ACC112 (cell line): ENCODE results near the gene PPP1R36.
"Not testable (repeated sequence)": the region's sequence is repeated elsewhere in the genome, so short reads cannot be mapped to it uniquely, and the experiment has no call there.

Source experiments
- H2AFZ ChIP-seq: fragments of 200-600 bp; sonication (generic); one replicate; pipeline ENCODE4 v1.6.0; 2017; ENCODE audit warnings: antibody characterized with exemption, low read length; ENCODE audit not compliant: unreplicated experiment
- H3K27ac ChIP-seq: fragments of 200-600 bp; sonication (generic); 2 replicates; pipeline ENCODE4 v1.5.1; 2014; ENCODE audit warnings: low read depth, mild to moderate bottlenecking, antibody characterized with exemption, low read length, moderate library complexity
- H3K27me3 ChIP-seq: fragments of 200-600 bp; sonication (generic); 2 replicates; pipeline ENCODE4 v1.6.1; 2014; ENCODE audit warnings: mild to moderate bottlenecking, antibody characterized with exemption, low read length, moderate library complexity, mixed read lengths; ENCODE audit not compliant: insufficient read depth
- H3K36me3 ChIP-seq: fragments of 200-600 bp; sonication (generic); 2 replicates; pipeline ENCODE4 v1.6.1; 2016; ENCODE audit warnings: mild to moderate bottlenecking, antibody characterized with exemption, low read length, moderate library complexity, mixed read lengths; ENCODE audit not compliant: insufficient read depth
- H3K4me1 ChIP-seq: fragments of 200-600 bp; sonication (generic); one replicate; pipeline ENCODE4 v1.6.1; 2016; ENCODE audit warnings: low read length, mixed read lengths; ENCODE audit not compliant: insufficient read depth, unreplicated experiment, control insufficient read depth
- H3K4me3 ChIP-seq: fragments of 200-600 bp; sonication (generic); 2 replicates; pipeline ENCODE4 v1.5.1; 2014; ENCODE audit warnings: mild to moderate bottlenecking, low read depth, low read length
- H3K79me2 ChIP-seq: fragments of 200-600 bp; sonication (generic); one replicate; pipeline ENCODE4 v1.6.0; 2016; ENCODE audit warnings: low read length; ENCODE audit not compliant: control insufficient read depth, unreplicated experiment, insufficient read depth

Gene PPP1R36

GRCh38 chr14:64549016-64549415 lies 745 bp upstream of the PPP1R36 start:
- peaks cover 36% of the 10 kb centered on the region for H3K27me3 ChIP-seq
- no peak overlapping the region for H3K27ac ChIP-seq
- H3K79me2 ChIP-seq = no peaks in the 10 kb centered on the region
- no peaks in the 10 kb centered on the region for H3K36me3 ChIP-seq
- no peak overlapping the region for H3K4me3 ChIP-seq
- no peaks in the 10 kb centered on the region for H3K4me1 ChIP-seq
- no peak overlapping the region for H2AFZ ChIP-seq

GRCh38 chr14:64550621-64551333 lies 1.0 kb downstream of the PPP1R36 start:
- H3K27me3 ChIP-seq = peaks cover 36% of the 10 kb centered on the region
- no peak overlapping the region for H3K27ac ChIP-seq
- no peaks in the 10 kb centered on the region for H3K4me1 ChIP-seq
- no peaks in the 10 kb centered on the region for H3K36me3 ChIP-seq
- no peaks in the 10 kb centered on the region for H3K79me2 ChIP-seq
- no peak overlapping the region for H3K4me3 ChIP-seq
- H2AFZ ChIP-seq = no peak overlapping the region

GRCh38 chr14:64554556-64554955 lies 4.8 kb downstream of the PPP1R36 start:
- H2AFZ ChIP-seq = no peak overlapping the region

DNA sequence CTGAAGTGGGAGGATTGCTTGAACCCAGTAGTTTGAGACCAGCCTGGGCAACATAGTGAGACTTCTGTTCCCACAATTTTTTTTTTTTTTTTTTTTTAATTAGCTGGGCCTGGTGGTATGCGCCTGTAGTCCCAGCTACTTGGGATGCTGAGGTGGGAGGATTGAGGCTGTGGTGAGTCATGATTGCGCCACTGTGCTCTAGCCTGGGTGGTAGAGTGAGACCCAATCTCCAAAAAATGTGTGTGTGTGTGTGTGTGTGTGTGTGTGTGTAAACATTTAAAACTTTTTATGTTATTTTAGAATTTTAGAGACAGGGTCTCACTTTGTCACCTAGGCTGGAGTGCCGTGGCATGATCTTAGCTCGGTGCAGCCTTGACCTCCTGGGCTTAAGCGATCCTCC lies 6.8 kb downstream of the PPP1R36 start:
- Histone ChIP-seq H3K79me2 (no peaks in the 10 kb centered on the region), H3K27me3 (peaks cover 4% of the 10 kb centered on the region), H3K4me3 (no peak overlapping the region), H3K4me1 (no peaks in the 10 kb centered on the region), H2AFZ (no peak overlapping the region), H3K27ac (no peak overlapping the region), H3K36me3 (no peaks in the 10 kb centered on the region)

More at GRCh38 chr14:64554556-64554955, 4.8 kb downstream of the PPP1R36 start:
- Histone ChIP-seq H3K79me2 (no peaks in the 10 kb centered on the region), H3K4me3 (no peak overlapping the region), H3K36me3 (no peaks in the 10 kb centered on the region), H3K27me3 (peaks cover 24% of the 10 kb centered on the region), H3K27ac (no peak overlapping the region), H3K4me1 (no peaks in the 10 kb centered on the region)

GRCh38 chr14:64558216-64558615 lies 8.5 kb downstream of the PPP1R36 start:
- not testable (repeated sequence) for H3K27ac ChIP-seq, H3K4me3 ChIP-seq, H3K36me3 ChIP-seq, H3K79me2 ChIP-seq, H3K27me3 ChIP-seq, H3K4me1 ChIP-seq, H2AFZ ChIP-seq

- Histone ChIP-seq H3K4me1 (no peaks in the 10 kb centered on the region), H3K4me3 (no peak overlapping the region), H3K27ac (no peak overlapping the region), H3K36me3 (no peaks in the 10 kb centered on the region), H3K79me2 (no peaks in the 10 kb centered on the region), H2AFZ (no peak overlapping the region), H3K27me3 (no peaks in the 10 kb centered on the region)
These were observed 11.9 kb downstream of the PPP1R36 start for GRCh38 chr14:64561631-64562030.

DNA sequence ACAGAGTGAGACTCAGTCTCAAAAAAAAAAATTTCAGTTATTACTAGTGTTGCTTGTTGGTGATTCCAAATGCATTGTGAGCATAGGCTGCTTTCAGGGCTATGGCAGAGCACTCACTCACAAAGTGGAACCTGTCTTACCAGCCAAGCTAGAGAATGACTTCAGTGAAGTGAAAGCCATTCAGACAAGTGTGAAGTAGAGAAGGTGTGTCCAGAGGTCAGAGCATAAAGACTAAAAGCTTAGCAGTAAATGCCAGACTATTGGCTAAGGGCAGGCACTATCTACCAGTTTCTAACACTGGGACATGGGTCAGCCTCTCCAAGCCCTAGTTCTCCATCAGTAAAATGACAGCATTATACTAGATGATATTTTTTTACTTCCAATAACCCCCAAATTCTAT lies 12.7 kb downstream of the PPP1R36 start:
- Histone ChIP-seq H3K27me3 (no peaks in the 10 kb centered on the region), H2AFZ (no peak overlapping the region), H3K79me2 (no peaks in the 10 kb centered on the region), H3K27ac (no peak overlapping the region), H3K36me3 (no peaks in the 10 kb centered on the region), H3K4me1 (no peaks in the 10 kb centered on the region), H3K4me3 (no peak overlapping the region)

- Histone ChIP-seq H3K4me3 (no peak overlapping the region), H3K79me2 (no peaks in the 10 kb centered on the region), H3K4me1 (peaks cover under 1% of the 10 kb centered on the region), H2AFZ (no peak overlapping the region), H3K36me3 (no peaks in the 10 kb centered on the region), H3K27me3 (no peaks in the 10 kb centered on the region), H3K27ac (no peak overlapping the region)
These were observed 13.9 kb downstream of the PPP1R36 start for GRCh38 chr14:64563696-64564095.

- Histone ChIP-seq H3K4me1 (peaks cover 8% of the 10 kb centered on the region), H2AFZ (no peak overlapping the region), H3K4me3 (no peak overlapping the region), H3K36me3 (no peaks in the 10 kb centered on the region), H3K27ac (no peak overlapping the region), H3K27me3 (no peaks in the 10 kb centered on the region), H3K79me2 (no peaks in the 10 kb centered on the region)
These were observed 16.9 kb downstream of the PPP1R36 start for GRCh38 chr14:64566651-64567122.

- Histone ChIP-seq H3K4me1 (peaks cover 8% of the 10 kb centered on the region), H3K27ac (peak overlapping the region; percentile 26), H3K4me3 (no peak overlapping the region), H3K36me3 (no peaks in the 10 kb centered on the region), H3K27me3 (no peaks in the 10 kb centered on the region), H2AFZ (peak overlapping the region; percentile 21), H3K79me2 (no peaks in the 10 kb centered on the region)
These were observed 19.4 kb downstream of the PPP1R36 start for GRCh38 chr14:64569138-64569631.

- H3K27ac ChIP-seq = peak overlapping the region; percentile 26
- H3K79me2 ChIP-seq, H3K27me3 ChIP-seq, H3K4me1 ChIP-seq, H3K36me3 ChIP-seq, H2AFZ ChIP-seq, H3K4me3 ChIP-seq: not testable (repeated sequence)
These were observed 19.9 kb downstream of the PPP1R36 start for GRCh38 chr14:64569646-64570045.
